Measurements from ENCODE around the gene SCN4B. TPM values are rescaled to one million over a fixed set of nuclear protein-coding genes. Genes with fewer than 3 reads are reported as not detected.
"Not testable (repeated sequence)": the region's sequence is repeated elsewhere in the genome, so short reads cannot be mapped to it uniquely, and the experiment has no call there.

SCN4B gene
- total RNA-seq, 1 experiment from 2014 or later: 0.33 TPM

- Histone ChIP-seq H3K4me3 (ENCODE audit: low read depth in 2 of 2, low read length in 2 of 2) (no peak overlapping the region), H3K4me1 (ENCODE audit: control insufficient read depth, insufficient read depth, low read length) (no peaks in the 10 kb centered on the region), H3K9me3 (ENCODE audit: control insufficient read depth, insufficient read depth, low read depth, low read length) (no peaks in the 10 kb centered on the region), H3K36me3 (ENCODE audit: control insufficient read depth, insufficient read depth, low read length) (no peaks in the 10 kb centered on the region), H3K27ac (ENCODE audit: low read length) (no peak overlapping the region), H3K27me3 (ENCODE audit: control insufficient read depth, insufficient read depth, low read length) (peaks cover 3% of the 10 kb centered on the region; the same call in 1 of the 2 replicates)
- ChIA-PET POLR2A (no interaction called here), CTCF (no interaction called here)
- DNase-seq (ENCODE audit: low read depth, low spot score) (no peak), ATAC-seq (no peak)
- TF ChIP-seq, protein P1, sequence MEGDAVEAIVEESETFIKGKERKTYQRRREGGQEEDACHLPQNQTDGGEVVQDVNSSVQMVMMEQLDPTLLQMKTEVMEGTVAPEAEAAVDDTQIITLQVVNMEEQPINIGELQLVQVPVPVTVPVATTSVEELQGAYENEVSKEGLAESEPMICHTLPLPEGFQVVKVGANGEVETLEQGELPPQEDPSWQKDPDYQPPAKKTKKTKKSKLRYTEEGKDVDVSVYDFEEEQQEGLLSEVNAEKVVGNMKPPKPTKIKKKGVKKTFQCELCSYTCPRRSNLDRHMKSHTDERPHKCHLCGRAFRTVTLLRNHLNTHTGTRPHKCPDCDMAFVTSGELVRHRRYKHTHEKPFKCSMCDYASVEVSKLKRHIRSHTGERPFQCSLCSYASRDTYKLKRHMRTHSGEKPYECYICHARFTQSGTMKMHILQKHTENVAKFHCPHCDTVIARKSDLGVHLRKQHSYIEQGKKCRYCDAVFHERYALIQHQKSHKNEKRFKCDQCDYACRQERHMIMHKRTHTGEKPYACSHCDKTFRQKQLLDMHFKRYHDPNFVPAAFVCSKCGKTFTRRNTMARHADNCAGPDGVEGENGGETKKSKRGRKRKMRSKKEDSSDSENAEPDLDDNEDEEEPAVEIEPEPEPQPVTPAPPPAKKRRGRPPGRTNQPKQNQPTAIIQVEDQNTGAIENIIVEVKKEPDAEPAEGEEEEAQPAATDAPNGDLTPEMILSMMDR (IDR thresholded peaks at IDR 0.05): no peak
- TF ChIP-seq POLR2AphosphoS5 (IDR thresholded peaks at IDR 0.05; ENCODE audit: low read depth, low read length) (no peak), SIN3A (IDR thresholded peaks at IDR 0.05; ENCODE audit: borderline replicate concordance, insufficient read depth, low read depth, low read length) (no peak), TCF7L2 (IDR thresholded peaks at IDR 0.05; ENCODE audit: low read depth, low read length) (no peak)
- TF ChIP-seq, protein P2, sequence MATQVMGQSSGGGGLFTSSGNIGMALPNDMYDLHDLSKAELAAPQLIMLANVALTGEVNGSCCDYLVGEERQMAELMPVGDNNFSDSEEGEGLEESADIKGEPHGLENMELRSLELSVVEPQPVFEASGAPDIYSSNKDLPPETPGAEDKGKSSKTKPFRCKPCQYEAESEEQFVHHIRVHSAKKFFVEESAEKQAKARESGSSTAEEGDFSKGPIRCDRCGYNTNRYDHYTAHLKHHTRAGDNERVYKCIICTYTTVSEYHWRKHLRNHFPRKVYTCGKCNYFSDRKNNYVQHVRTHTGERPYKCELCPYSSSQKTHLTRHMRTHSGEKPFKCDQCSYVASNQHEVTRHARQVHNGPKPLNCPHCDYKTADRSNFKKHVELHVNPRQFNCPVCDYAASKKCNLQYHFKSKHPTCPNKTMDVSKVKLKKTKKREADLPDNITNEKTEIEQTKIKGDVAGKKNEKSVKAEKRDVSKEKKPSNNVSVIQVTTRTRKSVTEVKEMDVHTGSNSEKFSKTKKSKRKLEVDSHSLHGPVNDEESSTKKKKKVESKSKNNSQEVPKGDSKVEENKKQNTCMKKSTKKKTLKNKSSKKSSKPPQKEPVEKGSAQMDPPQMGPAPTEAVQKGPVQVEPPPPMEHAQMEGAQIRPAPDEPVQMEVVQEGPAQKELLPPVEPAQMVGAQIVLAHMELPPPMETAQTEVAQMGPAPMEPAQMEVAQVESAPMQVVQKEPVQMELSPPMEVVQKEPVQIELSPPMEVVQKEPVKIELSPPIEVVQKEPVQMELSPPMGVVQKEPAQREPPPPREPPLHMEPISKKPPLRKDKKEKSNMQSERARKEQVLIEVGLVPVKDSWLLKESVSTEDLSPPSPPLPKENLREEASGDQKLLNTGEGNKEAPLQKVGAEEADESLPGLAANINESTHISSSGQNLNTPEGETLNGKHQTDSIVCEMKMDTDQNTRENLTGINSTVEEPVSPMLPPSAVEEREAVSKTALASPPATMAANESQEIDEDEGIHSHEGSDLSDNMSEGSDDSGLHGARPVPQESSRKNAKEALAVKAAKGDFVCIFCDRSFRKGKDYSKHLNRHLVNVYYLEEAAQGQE (IDR thresholded peaks at IDR 0.05; ENCODE audit: insufficient read depth in 1 of 2, low read depth in 2 of 2, low read length in 1 of 2): no peak
- in situ Hi-C loops (cut with HindIII; ENCODE audit: low pct_unique_long_range_greater_than_20kb, low sequenced_read_pairs): no loop called here
- intact Hi-C loops (cut with micrococcal nuclease; ENCODE audit: unreplicated experiment): no loop called here
- BruUV-seq (replicated peaks): no TSS peak
Observed at GRCh38 chr11:118186346-118187107, 33.9 kb upstream of the SCN4B start.

DNA sequence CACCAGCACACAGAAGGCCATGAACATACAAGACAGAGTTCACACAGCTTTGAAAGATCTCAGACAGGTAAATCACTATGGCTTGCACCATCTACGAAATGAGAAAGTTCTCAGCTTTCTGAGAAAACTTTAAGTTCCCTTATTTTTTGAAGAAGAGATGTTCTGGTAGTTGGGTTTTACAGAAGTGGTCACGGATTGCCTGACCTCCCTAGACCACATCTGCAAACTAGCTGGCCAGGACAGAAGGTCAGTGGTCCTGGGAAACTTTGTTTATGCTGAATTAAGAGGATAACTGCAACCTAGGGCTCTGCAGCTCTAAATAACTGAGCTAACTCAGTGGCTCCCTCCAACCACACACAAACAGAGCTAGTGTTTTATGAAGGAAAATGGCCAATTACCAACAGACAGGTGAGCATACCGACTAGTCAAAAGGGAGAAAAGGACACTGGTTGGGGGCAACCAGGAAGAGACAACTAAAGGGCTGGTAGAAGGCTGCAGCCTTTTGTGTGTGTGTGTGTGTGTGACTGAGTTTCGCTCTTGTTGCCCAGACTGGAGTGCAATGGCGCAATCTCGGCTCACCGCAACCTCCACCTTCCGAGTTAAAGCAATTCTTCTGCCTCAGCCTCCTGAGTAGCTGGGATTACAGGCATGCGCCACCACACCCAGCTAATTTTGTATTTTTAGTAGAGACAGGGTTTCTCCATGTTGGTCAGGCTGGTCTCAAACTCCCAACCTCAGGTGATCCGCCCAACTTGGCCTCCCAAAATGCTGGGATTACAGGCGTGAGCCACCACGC, 32.4 kb upstream of the SCN4B start:
- TF ChIP-seq TCF7L2 (IDR thresholded peaks at IDR 0.05; ENCODE audit: low read depth, low read length) (no peak), SIN3A (IDR thresholded peaks at IDR 0.05; ENCODE audit: borderline replicate concordance, insufficient read depth, low read depth, low read length) (no peak), POLR2AphosphoS5 (IDR thresholded peaks at IDR 0.05; ENCODE audit: low read depth, low read length) (no peak)
- TF ChIP-seq, protein P2 (IDR thresholded peaks at IDR 0.05; ENCODE audit: insufficient read depth in 1 of 2, low read depth in 2 of 2, low read length in 1 of 2): no peak
- TF ChIP-seq, protein P1 (IDR thresholded peaks at IDR 0.05): no peak
- in situ Hi-C loops (cut with HindIII; ENCODE audit: low pct_unique_long_range_greater_than_20kb, low sequenced_read_pairs): no loop called here
- BruUV-seq (replicated peaks): no TSS peak
- Histone ChIP-seq H3K4me3 (ENCODE audit: low read depth in 2 of 2, low read length in 2 of 2) (no peak overlapping the region), H3K27ac (ENCODE audit: low read length) (no peak overlapping the region), H3K9me3 (ENCODE audit: control insufficient read depth, insufficient read depth, low read depth, low read length) (no peaks in the 10 kb centered on the region), H3K27me3 (ENCODE audit: control insufficient read depth, insufficient read depth, low read length) (peaks cover 3% of the 10 kb centered on the region; the same call in 1 of the 2 replicates), H3K36me3 (ENCODE audit: control insufficient read depth, insufficient read depth, low read length) (no peaks in the 10 kb centered on the region), H3K4me1 (ENCODE audit: control insufficient read depth, insufficient read depth, low read length) (peaks cover 5% of the 10 kb centered on the region; the same call in 1 of the 2 replicates)
- CTCF ChIA-PET: interaction anchor here (0.9 kb wide), 1 partner anchor 15 kb away, joined by 3 read pairs; no protein-coding TSS in a partner anchor
- DNase-seq (ENCODE audit: low read depth, low spot score): no peak
- intact Hi-C loops (cut with micrococcal nuclease; ENCODE audit: unreplicated experiment): no loop called here
- no peak for ATAC-seq
- POLR2A ChIA-PET: interaction anchor here (0.7 kb wide), 1 partner anchor 13 kb away, joined by 6 read pairs; no protein-coding TSS in a partner anchor

DNA sequence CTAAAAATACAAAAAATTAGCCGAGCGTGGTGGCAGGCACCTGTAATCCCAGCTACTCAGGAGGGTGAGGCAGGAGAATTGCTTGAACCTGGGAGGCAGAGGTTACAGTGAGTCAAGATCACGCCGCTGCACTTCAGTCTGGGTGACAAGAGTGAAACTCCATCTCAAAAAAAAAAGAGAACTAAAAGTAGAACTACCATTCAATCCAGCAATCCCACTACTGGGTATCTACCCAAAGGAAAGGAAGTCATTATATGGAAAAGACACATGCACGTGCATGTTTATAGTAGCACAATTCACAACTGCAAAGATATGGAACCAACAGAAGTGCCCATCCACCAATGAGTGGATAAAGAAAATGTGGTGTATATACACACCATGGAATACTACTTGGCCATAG, 31.1 kb upstream of the SCN4B start:
- H3K27me3 ChIP-seq (ENCODE audit: control insufficient read depth, insufficient read depth, low read length); intact Hi-C loops (cut with micrococcal nuclease; ENCODE audit: unreplicated experiment); H3K36me3 ChIP-seq (ENCODE audit: control insufficient read depth, insufficient read depth, low read length); in situ Hi-C loops (cut with HindIII; ENCODE audit: low pct_unique_long_range_greater_than_20kb, low sequenced_read_pairs); POLR2A ChIA-PET; H3K4me1 ChIP-seq (ENCODE audit: control insufficient read depth, insufficient read depth, low read length); ATAC-seq; H3K9me3 ChIP-seq (ENCODE audit: control insufficient read depth, insufficient read depth, low read depth, low read length); CTCF ChIA-PET; H3K27ac ChIP-seq (ENCODE audit: low read length); BruUV-seq (replicated peaks); DNase-seq (ENCODE audit: low read depth, low spot score); H3K4me3 ChIP-seq (ENCODE audit: low read depth in 2 of 2, low read length in 2 of 2): not testable (repeated sequence)
